Suprapubic skin (tissue), 4 donors: ENCODE results near the gene MAP2K1. TPM values are rescaled to one million over a fixed set of nuclear protein-coding genes. Genes with fewer than 3 reads are reported as not detected.

Experiments used
- DNase-seq, 2 donors: peaks; one replicate each; pipeline ENCODE4 v3.0.0-alpha.2; 2019; ENCODE audit warnings: low spot score in 2 of 2
- H3K27ac ChIP-seq: fragments of 200-600 bp; sonication (generic); one replicate; pipeline ENCODE4 v1.5.1; 2019
- H3K27me3 ChIP-seq: fragments of 200-600 bp; sonication (generic); one replicate; pipeline ENCODE4 v1.5.1; 2019
- H3K36me3 ChIP-seq: fragments of 200-600 bp; sonication (generic); one replicate; pipeline ENCODE4 v1.5.1; 2019
- H3K4me1 ChIP-seq: fragments of 200-600 bp; sonication (generic); one replicate; pipeline ENCODE4 v1.5.1; 2019
- H3K4me3 ChIP-seq: fragments of 200-600 bp; sonication (generic); one replicate; pipeline ENCODE4 v1.5.1; 2019; ENCODE audit warnings: mild to moderate bottlenecking
- H3K9me3 ChIP-seq: fragments of 200-600 bp; sonication (generic); one replicate; pipeline ENCODE4 v1.5.1; 2019
- EP300 ChIP-seq: sonication (generic); formaldehyde crosslinking; IDR thresholded peaks from one replicate; pipeline ENCODE4 v1.6.1; 2017; ENCODE audit warnings: antibody characterized with exemption
- POLR2A ChIP-seq, 2 donors: fragments of 450-650 bp; IDR thresholded peaks; one replicate each; pipeline ENCODE4 v1.6.1; 2017; ENCODE audit warnings: antibody characterized with exemption in 2 of 2, mild to moderate bottlenecking in 2 of 2, moderate library complexity in 2 of 2
- POLR2AphosphoS5 ChIP-seq, 3 donors: sonication (generic); formaldehyde crosslinking; IDR thresholded peaks; one replicate each; pipeline ENCODE4 v1.6.1; 2017; ENCODE audit warnings: antibody characterized with exemption in 3 of 3
- WGBS: methylation state at CpG from one replicate; pipeline ENCODE4 v1.1.5; 2018; 5-methylcytosine and 5-hydroxymethylcytosine counted together
- total RNA-seq, 4 donors: library from RNA; depleted of rRNA; stranded (reverse); fragments of >200 nt; gene quantifications; one replicate each; pipeline ENCODE4 v1.1.0, GENCODE V29; 2016
- TF ChIP-seq, protein P1 (sequence below), 2 donors: fragments of 200-600 bp in 1 of 2; fragments of 450-650 bp in 1 of 2; sonication (generic) in 1 of 2; IDR thresholded peaks; one replicate each; pipeline ENCODE4 v1.5.1; 2016 to 2019; ENCODE audit warnings: antibody characterized with exemption in 2 of 2, mild to moderate bottlenecking in 1 of 2, moderate library complexity in 1 of 2

The MAP2K1 gene
- total RNA-seq, 4 donors from 2014 or later = 23.6 to 31.0 (median 27.9) TPM

DNA sequence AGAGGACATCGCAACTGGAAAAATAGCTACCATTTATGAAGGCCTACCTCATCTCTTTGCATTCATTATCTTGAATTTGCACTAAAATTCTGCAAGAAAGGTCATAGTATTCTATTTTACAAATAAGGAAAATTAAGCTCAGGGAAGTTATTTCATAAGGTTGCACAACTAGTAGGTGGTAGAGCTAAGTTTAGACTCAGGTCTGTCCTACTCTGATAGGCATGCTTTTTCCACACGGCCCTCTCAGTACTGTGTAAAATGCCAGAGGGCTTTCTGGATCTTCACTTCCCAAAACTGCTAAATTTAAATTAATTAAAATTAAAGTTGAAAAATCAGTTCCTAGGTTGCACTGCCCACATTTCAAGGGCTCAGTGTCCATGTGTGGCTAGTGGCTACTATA, 18.3 kb downstream of the MAP2K1 start:
- no peaks in the 10 kb centered on the region for H3K9me3 ChIP-seq
- TF ChIP-seq, protein P1, sequence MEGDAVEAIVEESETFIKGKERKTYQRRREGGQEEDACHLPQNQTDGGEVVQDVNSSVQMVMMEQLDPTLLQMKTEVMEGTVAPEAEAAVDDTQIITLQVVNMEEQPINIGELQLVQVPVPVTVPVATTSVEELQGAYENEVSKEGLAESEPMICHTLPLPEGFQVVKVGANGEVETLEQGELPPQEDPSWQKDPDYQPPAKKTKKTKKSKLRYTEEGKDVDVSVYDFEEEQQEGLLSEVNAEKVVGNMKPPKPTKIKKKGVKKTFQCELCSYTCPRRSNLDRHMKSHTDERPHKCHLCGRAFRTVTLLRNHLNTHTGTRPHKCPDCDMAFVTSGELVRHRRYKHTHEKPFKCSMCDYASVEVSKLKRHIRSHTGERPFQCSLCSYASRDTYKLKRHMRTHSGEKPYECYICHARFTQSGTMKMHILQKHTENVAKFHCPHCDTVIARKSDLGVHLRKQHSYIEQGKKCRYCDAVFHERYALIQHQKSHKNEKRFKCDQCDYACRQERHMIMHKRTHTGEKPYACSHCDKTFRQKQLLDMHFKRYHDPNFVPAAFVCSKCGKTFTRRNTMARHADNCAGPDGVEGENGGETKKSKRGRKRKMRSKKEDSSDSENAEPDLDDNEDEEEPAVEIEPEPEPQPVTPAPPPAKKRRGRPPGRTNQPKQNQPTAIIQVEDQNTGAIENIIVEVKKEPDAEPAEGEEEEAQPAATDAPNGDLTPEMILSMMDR (IDR thresholded peaks at IDR 0.05) = no peak
- TF ChIP-seq EP300 (no peak), POLR2AphosphoS5 (IDR thresholded peaks at IDR 0.05) (no peak), POLR2A (IDR thresholded peaks at IDR 0.05) (no peak)
- no peak overlapping the region for H3K4me3 ChIP-seq
- no peak overlapping the region for H3K27ac ChIP-seq
- WGBS = 53% methylated on average over 2 of the region's 2 CpGs
- no peaks in the 10 kb centered on the region for H3K36me3 ChIP-seq
- H3K4me1 ChIP-seq = peaks cover 7% of the 10 kb centered on the region
- H3K27me3 ChIP-seq = no peaks in the 10 kb centered on the region
- DNase-seq = no peak

DNA sequence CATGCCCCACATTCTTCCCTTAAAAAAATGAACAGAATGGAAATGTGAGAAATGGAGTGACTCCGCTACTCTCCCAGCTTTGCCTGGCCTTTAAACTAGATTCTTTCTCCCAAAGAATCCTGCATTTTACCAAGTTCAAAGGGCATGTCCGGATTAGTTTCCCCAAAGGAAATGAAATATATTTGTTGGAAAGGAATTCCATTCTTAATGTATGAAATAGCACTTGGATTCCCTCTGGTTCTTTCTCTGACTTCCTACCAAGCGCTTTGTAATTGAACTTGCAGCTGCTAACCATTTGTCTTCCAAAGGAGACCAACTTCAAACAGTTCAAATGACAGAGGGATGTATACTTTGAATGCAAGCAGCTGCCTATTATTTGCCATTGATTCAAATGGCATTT, 18.9 kb downstream of the MAP2K1 start:
- no peak for DNase-seq
- WGBS = 61% methylated on average over 3 of the region's 3 CpGs
- peaks cover 7% of the 10 kb centered on the region for H3K4me1 ChIP-seq

DNA sequence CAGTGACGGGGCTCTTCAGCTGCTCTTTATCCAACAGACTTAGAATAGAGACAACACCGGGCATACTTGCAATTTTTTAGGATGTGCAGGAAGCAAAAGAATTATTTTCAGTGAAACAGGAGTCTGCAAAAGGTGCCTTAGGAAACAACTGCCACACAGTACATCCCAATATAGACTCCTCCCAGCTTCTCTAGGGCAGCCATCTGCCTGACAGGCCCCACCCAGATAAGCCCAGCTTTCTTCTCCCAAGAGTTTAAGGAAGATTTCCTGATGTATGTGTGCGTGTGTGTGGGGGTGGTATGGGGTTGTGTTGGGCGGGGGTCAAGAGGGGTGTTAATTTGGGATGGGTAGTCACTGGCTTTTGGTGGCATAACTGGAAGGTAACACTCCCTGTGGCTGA, 21.5 kb downstream of the MAP2K1 start:
- Histone ChIP-seq H3K36me3 (no peaks in the 10 kb centered on the region), H3K4me1 (peaks cover 11% of the 10 kb centered on the region), H3K27ac (no peak overlapping the region), H3K27me3 (no peaks in the 10 kb centered on the region), H3K4me3 (no peak overlapping the region), H3K9me3 (no peaks in the 10 kb centered on the region)
- no peak for DNase-seq
- TF ChIP-seq POLR2A (IDR thresholded peaks at IDR 0.05) = no peak
- TF ChIP-seq EP300 = no peak
- no peak for TF ChIP-seq POLR2AphosphoS5 (IDR thresholded peaks at IDR 0.05)
- TF ChIP-seq, protein P1 (IDR thresholded peaks at IDR 0.05) = no peak
- WGBS = 86% methylated on average over 4 of the region's 4 CpGs

More for the DNA sequence above, 18.9 kb downstream of the MAP2K1 start:
- Histone ChIP-seq H3K9me3 (no peaks in the 10 kb centered on the region), H3K36me3 (no peaks in the 10 kb centered on the region), H3K27me3 (no peaks in the 10 kb centered on the region), H3K4me3 (no peak overlapping the region), H3K27ac (no peak overlapping the region)
- no peak for TF ChIP-seq POLR2A (IDR thresholded peaks at IDR 0.05)
- no peak for TF ChIP-seq POLR2AphosphoS5 (IDR thresholded peaks at IDR 0.05)
- TF ChIP-seq, protein P1 (IDR thresholded peaks at IDR 0.05) = no peak

DNA sequence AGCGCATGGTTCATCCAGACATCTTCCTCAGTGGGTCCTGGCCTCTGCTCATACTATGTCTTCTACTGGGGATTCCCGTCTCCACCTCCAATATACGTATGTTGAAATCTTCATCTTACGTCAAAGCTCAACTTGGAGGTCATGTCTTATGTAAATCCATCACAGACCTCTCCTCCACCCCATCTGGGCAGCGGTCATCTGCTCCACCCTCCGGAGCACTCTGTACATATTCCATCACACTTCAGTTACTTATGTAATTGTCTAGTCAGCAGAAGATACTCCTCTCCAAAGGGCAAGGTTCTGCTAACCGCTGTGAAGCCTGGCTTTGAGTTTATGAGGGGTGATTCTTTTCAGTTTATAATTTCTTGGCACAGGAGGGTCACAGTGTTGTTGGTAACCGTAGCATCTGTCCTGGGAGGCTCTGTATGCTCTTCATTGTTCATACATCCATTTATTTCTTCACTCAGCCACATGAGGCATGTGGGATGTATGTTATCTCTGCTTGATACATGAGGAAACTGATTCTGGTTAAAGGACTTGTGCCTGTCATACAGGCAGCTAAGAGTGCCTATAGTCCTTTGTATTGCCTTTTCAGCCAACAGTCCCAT, 22.1 kb downstream of the MAP2K1 start:
- peaks cover 11% of the 10 kb centered on the region for H3K4me1 ChIP-seq
- TF ChIP-seq, protein P1 (IDR thresholded peaks at IDR 0.05) = no peak
- no peak for TF ChIP-seq POLR2A (IDR thresholded peaks at IDR 0.05)
- TF ChIP-seq POLR2AphosphoS5 (IDR thresholded peaks at IDR 0.05) = no peak
- no peak for TF ChIP-seq EP300
- 93% methylated on average over 8 of the region's 8 CpGs for WGBS
- H3K27ac ChIP-seq = no peak overlapping the region
- no peaks in the 10 kb centered on the region for H3K36me3 ChIP-seq
- DNase-seq = no peak
- H3K4me3 ChIP-seq = no peak overlapping the region
- no peaks in the 10 kb centered on the region for H3K9me3 ChIP-seq
- no peaks in the 10 kb centered on the region for H3K27me3 ChIP-seq

DNA sequence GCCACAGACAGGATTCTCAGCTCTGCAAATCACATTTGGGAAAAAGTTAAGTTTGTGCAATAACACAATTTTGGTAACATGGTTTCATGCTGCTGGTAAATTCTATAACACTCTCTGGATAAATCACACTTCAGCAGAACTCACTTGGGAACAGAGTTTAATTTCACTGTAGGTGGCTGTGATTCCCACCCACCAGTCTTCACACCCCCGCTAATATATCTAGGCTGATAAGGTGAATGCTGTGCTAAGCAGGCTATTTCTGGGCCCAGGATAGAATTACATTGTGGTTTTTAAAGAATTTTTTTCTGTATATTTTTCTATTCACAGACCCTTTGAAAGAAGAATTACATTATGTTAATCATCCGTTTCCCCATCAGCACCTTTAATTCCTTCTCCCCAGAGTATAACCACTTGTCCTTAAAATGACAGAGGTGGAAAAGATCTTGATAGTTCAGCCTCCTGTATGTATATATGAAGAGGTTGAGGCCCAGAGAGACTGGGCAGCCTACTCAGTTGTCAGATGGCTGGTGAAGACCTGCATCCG, 22.9 kb downstream of the MAP2K1 start:
- H3K27me3 ChIP-seq = no peaks in the 10 kb centered on the region
- H3K4me1 ChIP-seq = peaks cover 11% of the 10 kb centered on the region
- H3K9me3 ChIP-seq = no peaks in the 10 kb centered on the region
- DNase-seq = no peak
- TF ChIP-seq EP300 = no peak
- WGBS = 87% methylated on average over 3 of the region's 3 CpGs
- H3K4me3 ChIP-seq = no peak overlapping the region
- H3K36me3 ChIP-seq = no peaks in the 10 kb centered on the region
- H3K27ac ChIP-seq = no peak overlapping the region

DNA sequence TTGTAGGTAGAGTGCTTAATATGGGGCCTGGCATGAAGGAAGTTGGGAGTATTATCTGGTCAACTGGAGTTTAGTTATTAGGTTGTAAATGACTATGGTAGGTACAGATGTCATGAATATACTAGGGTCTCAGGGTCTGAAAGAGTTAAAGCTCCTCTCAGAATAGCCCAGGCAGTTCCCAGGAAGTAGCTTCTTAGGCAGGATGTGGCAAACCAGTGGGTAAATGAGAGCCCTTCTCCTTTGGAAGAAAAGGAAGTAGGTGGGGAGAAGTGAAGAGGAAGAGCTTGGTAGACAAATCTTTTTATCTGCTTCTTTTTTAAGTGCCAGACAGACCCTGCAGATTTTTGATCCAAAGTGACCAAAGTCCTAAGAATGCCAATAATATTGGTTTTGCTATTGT, 24.5 kb downstream of the MAP2K1 start:
- no peak overlapping the region for H3K27ac ChIP-seq
- no peaks in the 10 kb centered on the region for H3K9me3 ChIP-seq
- H3K4me1 ChIP-seq = peaks cover 4% of the 10 kb centered on the region
- no peaks in the 10 kb centered on the region for H3K27me3 ChIP-seq
- H3K36me3 ChIP-seq = no peaks in the 10 kb centered on the region
- H3K4me3 ChIP-seq = no peak overlapping the region
- TF ChIP-seq POLR2AphosphoS5 (IDR thresholded peaks at IDR 0.05) (no peak), POLR2A (IDR thresholded peaks at IDR 0.05) (no peak)
- TF ChIP-seq, protein P1 (IDR thresholded peaks at IDR 0.05) = no peak
- no peak for DNase-seq
